Trophoblast cell (in vitro differentiated cells and primary cell): ENCODE results near the gene BBS5.

ENCODE experiments used
- DNase-seq, 2 donors: peaks; one replicate each; pipeline ENCODE4 v3.0.0-alpha.2; 2016
- H2AFZ ChIP-seq: 2 replicates; pipeline ENCODE4 v1.6.1; 2013; ENCODE audit warnings: low read length, moderate library complexity, mild to moderate bottlenecking; ENCODE audit not compliant: insufficient read depth, poor library complexity
- H2AK5ac ChIP-seq: 2 replicates; pipeline ENCODE4 v1.6.1; 2013; ENCODE audit warnings: mild to moderate bottlenecking, low read length
- H2BK120ac ChIP-seq: 2 replicates; pipeline ENCODE4 v1.6.1; 2013; ENCODE audit warnings: low read length, mild to moderate bottlenecking, moderate library complexity; ENCODE audit not compliant: insufficient read depth, poor library complexity
- H2BK12ac ChIP-seq: 2 replicates; pipeline ENCODE4 v1.6.1; 2013; ENCODE audit warnings: mild to moderate bottlenecking, low read length, moderate library complexity
- H2BK5ac ChIP-seq: 2 replicates; pipeline ENCODE4 v1.6.1; 2013; ENCODE audit warnings: low read length, low read depth, moderate library complexity, mild to moderate bottlenecking; ENCODE audit not compliant: poor library complexity
- H3K14ac ChIP-seq: 2 replicates; pipeline ENCODE4 v1.6.1; 2013; ENCODE audit warnings: mild to moderate bottlenecking, low read length
- H3K18ac ChIP-seq: 2 replicates; pipeline ENCODE4 v1.6.1; 2013; ENCODE audit warnings: mild to moderate bottlenecking, low read length
- H3K23ac ChIP-seq: 2 replicates; pipeline ENCODE4 v1.6.1; 2013; ENCODE audit warnings: low read length
- H3K27ac ChIP-seq: 2 replicates; pipeline ENCODE4 v1.5.1; 2013; ENCODE audit warnings: low read depth, mild to moderate bottlenecking, inconsistent platforms, low read length, moderate library complexity
- H3K27me3 ChIP-seq: 2 replicates; pipeline ENCODE4 v1.6.1; 2013; ENCODE audit warnings: inconsistent platforms, mild to moderate bottlenecking, low read length, moderate library complexity; ENCODE audit not compliant: insufficient read depth
- H3K36me3 ChIP-seq, 2 experiments: 1 replicate in 1 of 2; 2 replicates in 1 of 2; pipeline ENCODE4 v1.6.1; 2013; ENCODE audit warnings: low read length in 2 of 2, mild to moderate bottlenecking in 2 of 2, moderate library complexity in 1 of 2; ENCODE audit not compliant: insufficient read depth in 2 of 2, control insufficient read depth in 1 of 2
- H3K4ac ChIP-seq: 2 replicates; pipeline ENCODE4 v1.6.1; 2013; ENCODE audit warnings: low read depth, mild to moderate bottlenecking, low read length, moderate library complexity
- H3K4me1 ChIP-seq, 2 experiments: 1 replicate in 1 of 2; 2 replicates in 1 of 2; pipeline ENCODE4 v1.6.1; 2013; ENCODE audit warnings: low read length in 2 of 2, mild to moderate bottlenecking in 2 of 2, moderate library complexity in 1 of 2; ENCODE audit not compliant: insufficient read depth in 2 of 2, control insufficient read depth in 1 of 2
- H3K4me2 ChIP-seq: 2 replicates; pipeline ENCODE4 v1.6.1; 2013; ENCODE audit warnings: inconsistent platforms, mild to moderate bottlenecking, low read length, moderate library complexity
- H3K4me3 ChIP-seq: 2 replicates; pipeline ENCODE4 v1.5.1; 2013; ENCODE audit warnings: mild to moderate bottlenecking, low read depth, low read length, inconsistent platforms
- H3K79me1 ChIP-seq: one replicate; pipeline ENCODE4 v1.6.1; 2013; ENCODE audit warnings: low read length
- H3K79me2 ChIP-seq: 2 replicates; pipeline ENCODE4 v1.6.1; 2013; ENCODE audit warnings: low read length, mild to moderate bottlenecking; ENCODE audit not compliant: control insufficient read depth, insufficient read depth, poor library complexity
- H3K9ac ChIP-seq: 2 replicates; pipeline ENCODE4 v1.6.1; 2013; ENCODE audit warnings: mild to moderate bottlenecking, low read length
- H3K9me3 ChIP-seq: 2 replicates; pipeline ENCODE4 v1.6.1; 2013; ENCODE audit warnings: low read depth, mild to moderate bottlenecking, control low read depth, inconsistent platforms, low read length; ENCODE audit not compliant: insufficient read depth
- H4K12ac ChIP-seq: 2 replicates; pipeline ENCODE4 v1.6.1; 2013; ENCODE audit warnings: low read depth, mild to moderate bottlenecking, low read length, moderate library complexity
- H4K8ac ChIP-seq: 2 replicates; pipeline ENCODE4 v1.6.1; 2013; ENCODE audit warnings: low read depth, mild to moderate bottlenecking, low read length, moderate library complexity
- H4K91ac ChIP-seq: one replicate; pipeline ENCODE4 v1.6.1; 2013; ENCODE audit warnings: low read depth, mild to moderate bottlenecking, low read length, moderate library complexity
- WGBS: extraction: QIAGEN DNeasy Blood & Tissue Kit; methylation state at CpG from one replicate; pipeline ENCODE4 v1.1.7; 2013; ENCODE audit warnings: missing lambda C conversion rate; ENCODE audit not compliant: insufficient read length, insufficient coverage; ENCODE audit errors: extremely low coverage; 5-methylcytosine and 5-hydroxymethylcytosine counted together

The BBS5 gene

GRCh38 chr2:169546756-169547155 is 67.5 kb downstream of the BBS5 start:
- no peak overlapping the region for H4K91ac ChIP-seq
- H3K4ac ChIP-seq = no peak overlapping the region
- H3K4me3 ChIP-seq = no peak overlapping the region
- no peak overlapping the region for H4K8ac ChIP-seq
- no peak overlapping the region for H2AFZ ChIP-seq
- H3K23ac ChIP-seq = no peak overlapping the region
- H2BK120ac ChIP-seq = no peak overlapping the region
- H3K79me1 ChIP-seq = no peaks in the 10 kb centered on the region
- H3K9ac ChIP-seq = no peak overlapping the region
- no peaks in the 10 kb centered on the region for H3K9me3 ChIP-seq
- H3K27me3 ChIP-seq = no peaks in the 10 kb centered on the region
- no CpG with 5 or more reads among the region's 2 CpGs for WGBS
- no peak overlapping the region for H4K12ac ChIP-seq
- H3K18ac ChIP-seq = no peak overlapping the region
- no peak overlapping the region for H2AK5ac ChIP-seq
- H3K4me1 ChIP-seq = no peaks in the 10 kb centered on the region
- no peaks in the 10 kb centered on the region for H3K79me2 ChIP-seq
- no peak overlapping the region for H2BK5ac ChIP-seq
- no peak for DNase-seq
- no peak overlapping the region for H3K14ac ChIP-seq
- no peak overlapping the region for H2BK12ac ChIP-seq
- H3K4me2 ChIP-seq = no peak overlapping the region
- no peak overlapping the region for H3K27ac ChIP-seq
- peaks cover 6 to 9% of the 10 kb centered on the region in 2 experiments for H3K36me3 ChIP-seq
